Rectal smooth muscle tissue (tissue), 1 donor: ENCODE measurements around the gene EZH2.

Source experiments
- H3K27ac ChIP-seq: one replicate; pipeline ENCODE4 v1.7.0; 2013; ENCODE audit warnings: low read depth, low read length, inconsistent platforms
- H3K27me3 ChIP-seq: one replicate; pipeline ENCODE4 v1.7.0; 2013; ENCODE audit warnings: low read length; ENCODE audit not compliant: control insufficient read depth, insufficient read depth
- H3K36me3 ChIP-seq: one replicate; pipeline ENCODE4 v1.7.0; 2013; ENCODE audit warnings: low read length; ENCODE audit not compliant: control insufficient read depth, insufficient read depth
- H3K4me1 ChIP-seq: one replicate; pipeline ENCODE4 v1.7.0; 2013; ENCODE audit warnings: low read length; ENCODE audit not compliant: control insufficient read depth, insufficient read depth
- H3K4me3 ChIP-seq: one replicate; pipeline ENCODE4 v1.7.0; 2013; ENCODE audit warnings: low read length
- H3K9ac ChIP-seq: one replicate; pipeline ENCODE4 v1.7.0; 2013; ENCODE audit warnings: low read length

The EZH2 gene

DNA sequence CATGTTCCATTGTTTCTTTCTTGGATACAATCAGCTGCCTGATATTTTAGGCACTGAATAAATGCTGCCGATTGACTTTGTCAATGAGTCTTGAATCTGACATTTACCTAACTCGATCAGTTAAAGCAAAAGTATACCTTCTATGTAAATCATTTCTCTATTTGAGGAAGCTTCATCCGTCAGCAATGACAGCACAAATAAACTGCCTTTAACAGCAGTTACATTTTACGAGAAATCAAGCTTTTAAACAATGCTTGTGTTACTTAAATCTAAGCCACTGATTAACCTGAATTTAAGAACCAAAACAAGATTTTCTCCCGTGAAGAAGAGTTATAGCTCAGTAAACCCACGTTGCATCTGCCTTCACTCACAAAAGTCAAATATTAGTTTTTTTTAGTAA is 114.1 kb downstream of the EZH2 start:
- Histone ChIP-seq H3K27me3 (no peaks in the 10 kb centered on the region), H3K4me3 (no peak overlapping the region), H3K36me3 (peaks cover 5% of the 10 kb centered on the region), H3K9ac (no peak overlapping the region), H3K4me1 (no peaks in the 10 kb centered on the region), H3K27ac (no peak overlapping the region)

DNA sequence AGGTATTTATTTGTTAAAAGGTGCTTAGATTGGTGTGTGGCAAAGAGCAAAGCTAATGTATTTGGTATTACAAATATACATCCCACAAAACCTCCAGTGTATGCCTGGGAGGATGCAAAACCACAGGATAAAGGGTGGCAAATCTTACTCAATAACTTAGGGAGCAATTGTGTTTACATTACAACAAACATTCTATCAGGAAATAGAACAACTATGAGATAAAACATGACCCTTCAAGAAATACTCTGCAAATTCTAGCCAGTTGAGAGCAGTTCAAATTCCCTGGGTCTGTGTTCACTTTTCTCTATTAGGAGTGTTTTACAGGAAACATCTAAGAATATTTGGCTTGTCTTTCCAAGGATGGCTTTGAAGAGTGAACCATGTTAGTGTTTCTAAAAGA is 120.5 kb downstream of the EZH2 start:
- Histone ChIP-seq H3K4me3 (no peak overlapping the region), H3K4me1 (no peaks in the 10 kb centered on the region), H3K36me3 (no peaks in the 10 kb centered on the region), H3K27ac (no peak overlapping the region), H3K9ac (no peak overlapping the region), H3K27me3 (no peaks in the 10 kb centered on the region)

DNA sequence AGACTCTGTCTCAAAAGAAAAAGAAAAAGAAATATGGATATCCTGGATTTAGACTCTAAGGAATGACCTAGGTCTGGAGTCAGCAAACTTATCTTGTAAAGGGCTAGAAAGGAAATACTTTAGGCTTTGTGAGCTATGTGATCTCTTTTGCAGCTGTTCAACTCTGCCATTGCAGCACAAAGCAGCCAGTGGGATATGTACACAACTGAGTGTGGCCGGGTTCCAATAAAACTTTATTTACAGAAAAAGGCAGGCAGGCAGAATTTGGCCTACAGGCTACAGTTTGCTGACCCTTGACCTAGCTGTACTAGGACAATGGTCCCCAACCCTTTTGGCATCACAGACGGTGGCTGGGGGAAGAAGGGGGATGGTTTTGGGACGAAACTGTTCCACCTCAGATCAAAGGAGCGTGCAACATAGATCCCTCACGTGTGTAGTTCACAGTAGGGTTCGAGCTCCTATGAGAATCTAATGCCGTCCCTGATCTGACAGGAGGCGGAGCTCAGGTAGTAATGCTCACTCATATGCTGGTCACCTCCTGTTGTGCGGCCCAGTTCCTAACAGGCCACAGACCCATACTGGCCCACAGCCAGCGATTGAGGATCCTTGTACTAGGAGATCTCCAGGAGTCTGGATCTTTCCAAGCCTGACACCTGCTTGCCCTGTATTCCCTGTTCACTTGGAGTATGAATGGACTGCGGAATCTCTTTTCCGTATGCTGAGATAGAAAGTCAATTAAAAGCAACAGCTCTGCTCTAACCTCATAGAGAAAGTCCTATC is 122.4 kb downstream of the EZH2 start:
- H3K36me3 ChIP-seq: no peaks in the 10 kb centered on the region
- no peak overlapping the region for H3K27ac ChIP-seq
- no peaks in the 10 kb centered on the region for H3K27me3 ChIP-seq
- no peak overlapping the region for H3K4me3 ChIP-seq
- H3K9ac ChIP-seq: no peak overlapping the region
- H3K4me1 ChIP-seq: no peaks in the 10 kb centered on the region
